HepG2 (cell line): ENCODE measurements around the gene ATAD3C. TPM values are rescaled to one million over a fixed set of nuclear protein-coding genes. Genes with fewer than 3 reads are reported as not detected.
"Not testable (repeated sequence)": the region's sequence is repeated elsewhere in the genome, so short reads cannot be mapped to it uniquely, and the experiment has no call there.

Experiments used
- ARID4A ChIP-seq: sonication (generic); formaldehyde crosslinking; IDR thresholded peaks from 2 replicates; pipeline ENCODE4 v1.5.0; 2020; ENCODE audit warnings: mild to moderate bottlenecking, missing genetic modification reagents, borderline replicate concordance
- FOXK1 ChIP-seq: sonication (generic); formaldehyde crosslinking; IDR thresholded peaks from 2 replicates; pipeline ENCODE4 v1.4.0; 2020; ENCODE audit warnings: low read depth, missing genetic modification reagents, borderline replicate concordance
- HMGXB4 ChIP-seq, 2 experiments: sonication (generic) in 1 of 2; formaldehyde crosslinking in 1 of 2; IDR thresholded peaks; 2 replicates each; pipeline versions ENCODE4 v1.4.0 to v1.6.1; 2018 to 2020; ENCODE audit warnings: missing genetic modification reagents in 2 of 2, borderline replicate concordance in 1 of 2, low read depth in 1 of 2, mild to moderate bottlenecking in 1 of 2, missing biosample characterization in 1 of 2
- MLX ChIP-seq: IDR thresholded peaks from 2 replicates; pipeline ENCODE4 v1.6.1; 2016
- MZF1 ChIP-seq: sonication (generic); formaldehyde crosslinking; IDR thresholded peaks from 2 replicates; pipeline ENCODE4 v1.8.1; 2023; ENCODE audit warnings: mild to moderate bottlenecking, missing genetic modification reagents, borderline replicate concordance
- PHF21A ChIP-seq: sonication (generic); formaldehyde crosslinking; IDR thresholded peaks from 2 replicates; pipeline ENCODE4 v1.5.0; 2020; ENCODE audit warnings: mild to moderate bottlenecking, missing genetic modification reagents
- SALL1 ChIP-seq: sonication (generic); formaldehyde crosslinking; IDR thresholded peaks from 2 replicates; pipeline ENCODE4 v1.8.0; 2022; ENCODE audit warnings: mild to moderate bottlenecking, missing genetic modification reagents
- SOX6 ChIP-seq, 2 experiments: fragments of 450-650 bp in 1 of 2; sonication (generic) in 1 of 2; formaldehyde crosslinking in 1 of 2; IDR thresholded peaks; 2 replicates each; pipeline versions ENCODE4 v1.4.0 to v1.6.1; 2017 to 2020; ENCODE audit warnings: antibody characterized with exemption in 1 of 2, mild to moderate bottlenecking in 1 of 2, missing genetic modification reagents in 1 of 2
- STAG1 ChIP-seq: sonication (generic); formaldehyde crosslinking; IDR thresholded peaks from 2 replicates; pipeline ENCODE4 v1.4.0; 2020; ENCODE audit warnings: missing genetic modification reagents
- THAP11 ChIP-seq: IDR thresholded peaks from 2 replicates; pipeline ENCODE4 v1.6.1; 2016; ENCODE audit warnings: missing biosample characterization, missing genetic modification reagents
- ZNF318 ChIP-seq: sonication (generic); formaldehyde crosslinking; IDR thresholded peaks from 2 replicates; pipeline ENCODE4 v1.4.0; 2020; ENCODE audit warnings: mild to moderate bottlenecking, missing genetic modification reagents
- ZNF350 ChIP-seq: sonication (generic); formaldehyde crosslinking; IDR thresholded peaks from 2 replicates; pipeline ENCODE4 v1.4.0; 2020; ENCODE audit warnings: mild to moderate bottlenecking, low read depth, missing genetic modification reagents, borderline replicate concordance
- polyA plus RNA-seq, 8 experiments: library from polyadenylated mRNA; depleted of rRNA in 3 of 8; stranded (reverse) in 7 of 8; unstranded in 1 of 8; fragments of >200 nt; fragmentation: Illumina TruSeq in 4 of 8; extraction: Trizol in 4 of 8; gene quantifications; 2 replicates each; pipeline versions ENCODE4 v1.2.1 to v1.2.3, GENCODE V29; 2011 to 2016; ENCODE audit warnings: low read depth in 4 of 8, missing spikeins in 1 of 8, mixed read lengths in 1 of 8; ENCODE audit not compliant: insufficient read depth in 1 of 8
- total RNA-seq, 5 experiments: library from RNA; depleted of rRNA; stranded (reverse); fragments of >200 nt; fragmentation: Illumina TruSeq; extraction: Trizol; gene quantifications; 2 replicates each; pipeline ENCODE4 v1.2.3, GENCODE V29; 2016; ENCODE audit warnings: low read depth in 1 of 5

The ATAD3C gene
- total and polyA plus RNA-seq, 2 of the 13 experiments (the other 11 are each of a cell fraction or from before 2014, with no cell fraction given): 2.4 to 3.2 TPM

GRCh38 chr1:1504777-1505365 lies 55.4 kb downstream of the ATAD3C start (continued):
- TF ChIP-seq ARID4A (CRISPR knock-in tag) (0 out of 2 replicates have a peak, but pooled peaks have one; percentile 47), FOXK1 (CRISPR knock-in tag) (0 out of 2 replicates have a peak, but pooled peaks have one; percentile 40), THAP11 (CRISPR knock-in tag) (peak; percentile 58), ZNF350 (CRISPR knock-in tag) (0 out of 2 replicates have a peak, but pooled peaks have one; percentile 40), MLX (CRISPR knock-in tag) (0 out of 2 replicates have a peak, but pooled peaks have one; percentile 39), HMGXB4 (CRISPR knock-in tag; IDR thresholded peaks at IDR 0.05; ENCODE audit: borderline replicate concordance in 1 of 2, low read depth in 1 of 2) (peak; percentile 74 to 84; a peak in 3 of 4 replicates), PHF21A (CRISPR knock-in tag) (0 out of 2 replicates have a peak, but pooled peaks have one; percentile 30), STAG1 (CRISPR knock-in tag) (peak; percentile 61), ZNF318 (0 out of 2 replicates have a peak, but pooled peaks have one; percentile 28), SALL1 (CRISPR knock-in tag) (0 out of 2 replicates have a peak, but pooled peaks have one; percentile 10), MZF1 (CRISPR knock-in tag) (0 out of 2 replicates have a peak, but pooled peaks have one; percentile 38), SOX6 (CRISPR knock-in tag; IDR thresholded peaks at IDR 0.05) (peak; percentile 61)
- not testable (repeated sequence) for TF ChIP-seq SOX6 (IDR thresholded peaks at IDR 0.05)
